SU-DHL-6 (cell line): Measurements from ENCODE around the gene LETM1.

Experiments
- H2AFZ ChIP-seq: fragments of 200-600 bp; sonication (generic); 2 replicates; pipeline ENCODE4 v1.6.1; 2014; ENCODE audit warnings: low read depth, mild to moderate bottlenecking, moderate library complexity, mixed read lengths, antibody characterized with exemption, low read length; ENCODE audit not compliant: severe bottlenecking
- H3F3A ChIP-seq: fragments of 200-600 bp; shearing (Covaris generic); 2 replicates; pipeline ENCODE4 v1.6.0; 2016; ENCODE audit warnings: antibody characterized with exemption, mild to moderate bottlenecking; ENCODE audit not compliant: insufficient read depth
- H3K27ac ChIP-seq: fragments of 200-600 bp; sonication (generic); 2 replicates; pipeline ENCODE4 v1.5.1; 2016; ENCODE audit warnings: low read depth, mild to moderate bottlenecking, low read length, moderate library complexity, mixed read lengths
- H3K27me3 ChIP-seq: fragments of 200-600 bp; sonication (generic), shearing (Covaris generic); 2 replicates; pipeline ENCODE4 v1.6.0; 2014; ENCODE audit warnings: mild to moderate bottlenecking, low read length
- H3K36me3 ChIP-seq: fragments of 200-600 bp; sonication (generic); 2 replicates; pipeline ENCODE4 v1.6.1; 2014; ENCODE audit warnings: mild to moderate bottlenecking, low read length, mixed read lengths
- H3K4me2 ChIP-seq: fragments of 300-600, 200-600 bp; shearing (Covaris generic), sonication (generic); 2 replicates; pipeline ENCODE4 v1.6.0; 2014; ENCODE audit warnings: low read length, low read depth, mild to moderate bottlenecking; ENCODE audit not compliant: poor library complexity, severe bottlenecking
- H3K4me3 ChIP-seq: fragments of 200-600 bp; sonication (generic); 2 replicates; pipeline ENCODE4 v1.5.1; 2014; ENCODE audit warnings: antibody characterized with exemption, low read length, mild to moderate bottlenecking, mixed read lengths; ENCODE audit not compliant: insufficient read depth, poor library complexity, severe bottlenecking
- H3K79me2 ChIP-seq: fragments of 200-600 bp; sonication (generic); 2 replicates; pipeline ENCODE4 v1.6.1; 2014; ENCODE audit warnings: mild to moderate bottlenecking, low read length, moderate library complexity; ENCODE audit not compliant: insufficient read depth
- H3K9ac ChIP-seq: fragments of 200-600 bp; sonication (generic); 2 replicates; pipeline ENCODE4 v1.7.0; 2014; ENCODE audit warnings: mild to moderate bottlenecking, low read length
- H3K9me2 ChIP-seq: fragments of 200-600 bp; sonication (generic); replicated peaks from 2 replicates; pipeline ENCODE4 v1.6.1; 2014; ENCODE audit warnings: low read length; ENCODE audit not compliant: insufficient read depth
- H3K9me3 ChIP-seq: fragments of 200-600 bp; sonication (generic); 2 replicates; pipeline ENCODE4 v1.6.1; 2014; ENCODE audit warnings: low read length, mixed read lengths; ENCODE audit not compliant: insufficient read depth
- H4K20me1 ChIP-seq: fragments of 200-600 bp; sonication (generic); 2 replicates; pipeline ENCODE4 v1.6.1; 2014; ENCODE audit warnings: low read depth, mild to moderate bottlenecking, antibody characterized with exemption, low read length, moderate library complexity, mixed read lengths
- EZH2phosphoT487 ChIP-seq: fragments of 200-600 bp; sonication (generic), shearing (Covaris generic); conservative IDR thresholded peaks from 2 replicates; pipeline ENCODE4 v1.6.1; 2018; ENCODE audit warnings: mild to moderate bottlenecking, antibody characterized with exemption, low read length, moderate library complexity, mixed read lengths
- TF ChIP-seq, protein P1 (sequence below): fragments of 200-600 bp; sonication (generic); IDR thresholded peaks from one replicate; pipeline ENCODE4 v1.5.1; 2017; ENCODE audit warnings: antibody characterized with exemption, mild to moderate bottlenecking, low read length, moderate library complexity; ENCODE audit not compliant: insufficient read depth, poor library complexity, severe bottlenecking

The LETM1 gene

GRCh38 chr4:1765409-1766072 is 90.4 kb downstream of the LETM1 start:
- TF ChIP-seq, protein P1, sequence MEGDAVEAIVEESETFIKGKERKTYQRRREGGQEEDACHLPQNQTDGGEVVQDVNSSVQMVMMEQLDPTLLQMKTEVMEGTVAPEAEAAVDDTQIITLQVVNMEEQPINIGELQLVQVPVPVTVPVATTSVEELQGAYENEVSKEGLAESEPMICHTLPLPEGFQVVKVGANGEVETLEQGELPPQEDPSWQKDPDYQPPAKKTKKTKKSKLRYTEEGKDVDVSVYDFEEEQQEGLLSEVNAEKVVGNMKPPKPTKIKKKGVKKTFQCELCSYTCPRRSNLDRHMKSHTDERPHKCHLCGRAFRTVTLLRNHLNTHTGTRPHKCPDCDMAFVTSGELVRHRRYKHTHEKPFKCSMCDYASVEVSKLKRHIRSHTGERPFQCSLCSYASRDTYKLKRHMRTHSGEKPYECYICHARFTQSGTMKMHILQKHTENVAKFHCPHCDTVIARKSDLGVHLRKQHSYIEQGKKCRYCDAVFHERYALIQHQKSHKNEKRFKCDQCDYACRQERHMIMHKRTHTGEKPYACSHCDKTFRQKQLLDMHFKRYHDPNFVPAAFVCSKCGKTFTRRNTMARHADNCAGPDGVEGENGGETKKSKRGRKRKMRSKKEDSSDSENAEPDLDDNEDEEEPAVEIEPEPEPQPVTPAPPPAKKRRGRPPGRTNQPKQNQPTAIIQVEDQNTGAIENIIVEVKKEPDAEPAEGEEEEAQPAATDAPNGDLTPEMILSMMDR = no peak
- no peak for TF ChIP-seq EZH2phosphoT487
- H3K27me3 ChIP-seq = no peaks in the 10 kb centered on the region
- H3K36me3 ChIP-seq = no peaks in the 10 kb centered on the region
- H2AFZ ChIP-seq = no peak overlapping the region
- no peak overlapping the region for H3K4me3 ChIP-seq
- no peak overlapping the region for H3K9ac ChIP-seq
- H3K27ac ChIP-seq = no peak overlapping the region
- H4K20me1 ChIP-seq = no peaks in the 10 kb centered on the region
- no peaks in the 10 kb centered on the region for H3K79me2 ChIP-seq
- H3F3A ChIP-seq = no peaks in the 10 kb centered on the region
- H3K4me2 ChIP-seq = no peak overlapping the region
- H3K9me3 ChIP-seq = no peaks in the 10 kb centered on the region
- H3K9me2 ChIP-seq = no peaks in the 10 kb centered on the region

DNA sequence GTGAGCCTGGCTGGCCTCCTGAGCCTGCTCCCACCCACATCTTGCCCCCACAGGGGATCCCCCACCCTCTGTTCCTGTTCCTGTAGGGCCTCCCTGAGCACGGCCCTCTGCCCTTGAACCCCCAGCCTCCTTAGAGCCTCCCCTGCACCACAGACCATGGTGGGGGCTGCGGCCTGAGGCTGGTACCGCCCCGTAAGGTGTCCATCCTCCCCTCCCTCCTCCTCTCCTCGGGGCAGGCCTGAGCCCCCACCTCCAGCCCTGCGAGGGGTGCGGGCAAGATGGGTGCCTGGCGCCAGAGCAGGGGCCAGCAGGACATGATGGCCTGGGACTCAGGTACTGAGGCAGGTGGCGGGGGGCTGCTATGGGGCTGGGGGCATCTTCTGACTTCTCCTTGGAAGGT is 91.3 kb downstream of the LETM1 start:
- Histone ChIP-seq H3K9me3 (no peaks in the 10 kb centered on the region), H4K20me1 (no peaks in the 10 kb centered on the region), H3K36me3 (no peaks in the 10 kb centered on the region), H3K79me2 (no peaks in the 10 kb centered on the region), H2AFZ (no peak overlapping the region), H3K4me3 (no peak overlapping the region), H3K9ac (no peak overlapping the region), H3F3A (no peaks in the 10 kb centered on the region), H3K27me3 (no peaks in the 10 kb centered on the region), H3K27ac (no peak overlapping the region), H3K4me2 (no peak overlapping the region), H3K9me2 (no peaks in the 10 kb centered on the region)
- TF ChIP-seq, protein P1 = no peak
- no peak for TF ChIP-seq EZH2phosphoT487

- no peaks in the 10 kb centered on the region for H3K79me2 ChIP-seq
- no peak overlapping the region for H2AFZ ChIP-seq
- no peaks in the 10 kb centered on the region for H3K9me3 ChIP-seq
- H3F3A ChIP-seq = no peaks in the 10 kb centered on the region
- no peaks in the 10 kb centered on the region for H3K9me2 ChIP-seq
- H3K27ac ChIP-seq = no peak overlapping the region
- no peak overlapping the region for H3K4me3 ChIP-seq
- no peaks in the 10 kb centered on the region for H4K20me1 ChIP-seq
- no peak overlapping the region for H3K9ac ChIP-seq
- no peak for TF ChIP-seq EZH2phosphoT487
- TF ChIP-seq, protein P1 = no peak
- no peak overlapping the region for H3K4me2 ChIP-seq
- H3K36me3 ChIP-seq = no peaks in the 10 kb centered on the region
- no peaks in the 10 kb centered on the region for H3K27me3 ChIP-seq
These were observed 92.3 kb downstream of the LETM1 start for GRCh38 chr4:1763550-1764080.
